HEK293 (cell line): ENCODE results near the gene JMJD4.
A peak's percentile ranks its signal among the peaks of the same experiment; 100 is the strongest.

Experiments used
- BCL11B ChIP-seq: fragments of 450-650 bp; formaldehyde crosslinking; IDR thresholded peaks from 2 replicates; pipeline ENCODE4 v1.5.1; 2016; ENCODE audit warnings: low read depth, missing biosample characterization, missing genetic modification characterization
- CTCF ChIP-seq: fragments of 450-650 bp; formaldehyde crosslinking; IDR thresholded peaks from 2 replicates; pipeline ENCODE4 v1.5.1; 2016; ENCODE audit warnings: missing biosample characterization, missing genetic modification characterization
- EGR2 ChIP-seq: fragments of 450-650 bp; formaldehyde crosslinking; IDR thresholded peaks from 2 replicates; pipeline ENCODE4 v1.5.1; 2016; ENCODE audit warnings: low read depth, missing biosample characterization, missing genetic modification characterization
- GLIS1 ChIP-seq: fragments of 450-650 bp; formaldehyde crosslinking; IDR thresholded peaks from 2 replicates; pipeline ENCODE4 v1.5.1; 2016; ENCODE audit warnings: missing biosample characterization, missing genetic modification characterization
- IKZF3 ChIP-seq: fragments of 450-650 bp; IDR thresholded peaks from 2 replicates; pipeline ENCODE4 v1.5.0; 2018; ENCODE audit warnings: missing biosample characterization, mild to moderate bottlenecking, missing genetic modification characterization, moderate library complexity
- KLF17 ChIP-seq: fragments of 450-650 bp; formaldehyde crosslinking; IDR thresholded peaks from 2 replicates; pipeline ENCODE4 v1.5.1; 2016; ENCODE audit warnings: missing biosample characterization, missing genetic modification characterization
- KLF8 ChIP-seq: fragments of 450-650 bp; formaldehyde crosslinking; IDR thresholded peaks from 2 replicates; pipeline ENCODE4 v1.5.1; 2016; ENCODE audit warnings: missing biosample characterization, missing genetic modification characterization
- PRDM10 ChIP-seq: fragments of 450-650 bp; formaldehyde crosslinking; IDR thresholded peaks from 2 replicates; pipeline ENCODE4 v1.5.1; 2016; ENCODE audit warnings: missing biosample characterization, missing genetic modification characterization
- ZBTB11 ChIP-seq: fragments of 450-650 bp; formaldehyde crosslinking; conservative IDR thresholded peaks from 2 replicates; pipeline ENCODE4 v1.5.1; 2016; ENCODE audit warnings: low read depth, missing biosample characterization, missing genetic modification characterization
- ZBTB20 ChIP-seq: fragments of 450-650 bp; formaldehyde crosslinking; IDR thresholded peaks from 2 replicates; pipeline ENCODE4 v1.5.1; 2016; ENCODE audit warnings: missing biosample characterization, missing genetic modification characterization
- ZBTB48 ChIP-seq: fragments of 450-650 bp; formaldehyde crosslinking; IDR thresholded peaks from 2 replicates; pipeline ENCODE4 v1.5.1; 2016; ENCODE audit warnings: missing biosample characterization, missing genetic modification characterization
- ZBTB7A ChIP-seq: fragments of 450-650 bp; formaldehyde crosslinking; IDR thresholded peaks from 2 replicates; pipeline ENCODE4 v1.5.1; 2016; ENCODE audit warnings: low read depth, missing biosample characterization, missing genetic modification characterization
- ZEB2 ChIP-seq: fragments of 450-650 bp; formaldehyde crosslinking; IDR thresholded peaks from 2 replicates; pipeline ENCODE4 v1.5.1; 2016; ENCODE audit warnings: missing biosample characterization, missing genetic modification characterization
- ZFHX2 ChIP-seq: fragments of 450-650 bp; formaldehyde crosslinking; conservative IDR thresholded peaks from 2 replicates; pipeline ENCODE4 v1.5.1; 2016; ENCODE audit warnings: missing biosample characterization, missing genetic modification characterization
- ZFP37 ChIP-seq: fragments of 450-650 bp; formaldehyde crosslinking; IDR thresholded peaks from 2 replicates; pipeline ENCODE4 v1.5.1; 2016; ENCODE audit warnings: missing biosample characterization, missing genetic modification characterization
- ZFP69B ChIP-seq: fragments of 450-650 bp; formaldehyde crosslinking; IDR thresholded peaks from 2 replicates; pipeline ENCODE4 v1.5.1; 2016; ENCODE audit warnings: missing biosample characterization, missing genetic modification characterization
- ZIC2 ChIP-seq: fragments of 450-650 bp; formaldehyde crosslinking; IDR thresholded peaks from 2 replicates; pipeline ENCODE4 v1.5.1; 2016; ENCODE audit warnings: missing biosample characterization, missing genetic modification characterization
- ZNF184 ChIP-seq: fragments of 450-650 bp; IDR thresholded peaks from 2 replicates; pipeline ENCODE4 v1.5.1; 2018; ENCODE audit warnings: missing biosample characterization, mild to moderate bottlenecking, missing genetic modification characterization
- ZNF223 ChIP-seq: fragments of 450-650 bp; formaldehyde crosslinking; IDR thresholded peaks from 2 replicates; pipeline ENCODE4 v1.5.1; 2016; ENCODE audit warnings: missing biosample characterization, missing genetic modification characterization
- ZNF274 ChIP-seq, 2 experiments: fragments of 200-500 bp in 1 of 2; fragments of 450-650 bp in 1 of 2; sonication (Bioruptor generic) in 1 of 2; formaldehyde crosslinking in 1 of 2; IDR thresholded peaks; 2 replicates each; pipeline versions ENCODE4 v1.5.1 to v1.6.1; 2014 to 2016; ENCODE audit warnings: borderline replicate concordance in 1 of 2, inconsistent platforms in 1 of 2, low read length in 1 of 2, missing biosample characterization in 1 of 2, missing genetic modification characterization in 1 of 2
- ZNF335 ChIP-seq: fragments of 450-650 bp; formaldehyde crosslinking; conservative IDR thresholded peaks from 2 replicates; pipeline ENCODE4 v1.5.1; 2016; ENCODE audit warnings: missing biosample characterization, missing genetic modification characterization
- ZNF398 ChIP-seq: fragments of 450-650 bp; formaldehyde crosslinking; IDR thresholded peaks from 2 replicates; pipeline ENCODE4 v1.5.1; 2017; ENCODE audit warnings: missing biosample characterization, missing genetic modification characterization
- ZNF580 ChIP-seq: fragments of 450-650 bp; formaldehyde crosslinking; IDR thresholded peaks from 2 replicates; pipeline ENCODE4 v1.5.1; 2016; ENCODE audit warnings: missing biosample characterization, missing genetic modification characterization
- ZNF610 ChIP-seq: fragments of 450-650 bp; formaldehyde crosslinking; IDR thresholded peaks from 2 replicates; pipeline ENCODE4 v1.5.1; 2016; ENCODE audit warnings: missing biosample characterization, missing genetic modification characterization, borderline replicate concordance
- ZNF621 ChIP-seq: fragments of 450-650 bp; formaldehyde crosslinking; IDR thresholded peaks from 2 replicates; pipeline ENCODE4 v1.5.1; 2017; ENCODE audit warnings: missing biosample characterization, missing genetic modification characterization
- ZXDB ChIP-seq: fragments of 450-650 bp; formaldehyde crosslinking; IDR thresholded peaks from 2 replicates; pipeline ENCODE4 v1.5.1; 2016; ENCODE audit warnings: missing biosample characterization, missing genetic modification characterization

The JMJD4 gene

GRCh38 chr1:227728059-227728891, 6.8 kb downstream of the JMJD4 start (continued):
- peak; percentile 79 for TF ChIP-seq ZBTB48
- TF ChIP-seq ZNF580 (tag by site-specific recombination) = peak; percentile 30; the same call in 1 of the 2 replicates
- peak; percentile 76 for TF ChIP-seq ZNF398 (tag by site-specific recombination)
- no peak for TF ChIP-seq BCL11B (tag by site-specific recombination)
- TF ChIP-seq IKZF3 = peak; percentile 28; the same call in 1 of the 2 replicates
- TF ChIP-seq PRDM10 (tag by site-specific recombination) = peak; percentile 68
- TF ChIP-seq ZNF335 (tag by site-specific recombination) = peak; percentile 92
- TF ChIP-seq ZEB2 = peak; percentile 60; the same call in 1 of the 2 replicates
- peak; percentile 75 for TF ChIP-seq GLIS1 (tag by site-specific recombination)
- peak; percentile 97 for TF ChIP-seq ZIC2 (tag by site-specific recombination)
- TF ChIP-seq CTCF (tag by site-specific recombination) = peak; percentile 25
- TF ChIP-seq ZNF223 (tag by site-specific recombination) = 0 out of 2 replicates have a peak, but pooled peaks have one; percentile 12
- TF ChIP-seq ZBTB7A (tag by site-specific recombination) = 0 out of 2 replicates have a peak, but pooled peaks have one; percentile 55
- peak; percentile 48; the same call in 1 of the 2 replicates for TF ChIP-seq ZBTB11
- peak; percentile 50; the same call in 1 of the 2 replicates for TF ChIP-seq KLF8 (tag by site-specific recombination)
- peak; percentile 67 for TF ChIP-seq ZFP69B (tag by site-specific recombination)
- peak; percentile 44 for TF ChIP-seq ZXDB (tag by site-specific recombination)
- TF ChIP-seq ZNF610 (tag by site-specific recombination) = no peak
- peak; percentile 85 for TF ChIP-seq ZBTB20 (tag by site-specific recombination)
- peak; percentile 81 for TF ChIP-seq EGR2 (tag by site-specific recombination)
- peak; percentile 48; the same call in 1 of the 2 replicates for TF ChIP-seq ZFP37
- TF ChIP-seq ZNF184 (tag by site-specific recombination) = 0 out of 2 replicates have a peak, but pooled peaks have one; percentile 60
- TF ChIP-seq ZNF274 (IDR thresholded peaks at IDR 0.05; ENCODE audit: low read length) = no peak
- no peak for TF ChIP-seq ZNF274 (tag by site-specific recombination; IDR thresholded peaks at IDR 0.05; ENCODE audit: borderline replicate concordance)
- TF ChIP-seq ZFHX2 = peak; percentile 84
- TF ChIP-seq ZNF621 = no peak
- peak; percentile 78 for TF ChIP-seq KLF17
